Measurements from ENCODE around the gene TNRC18.

DNA sequence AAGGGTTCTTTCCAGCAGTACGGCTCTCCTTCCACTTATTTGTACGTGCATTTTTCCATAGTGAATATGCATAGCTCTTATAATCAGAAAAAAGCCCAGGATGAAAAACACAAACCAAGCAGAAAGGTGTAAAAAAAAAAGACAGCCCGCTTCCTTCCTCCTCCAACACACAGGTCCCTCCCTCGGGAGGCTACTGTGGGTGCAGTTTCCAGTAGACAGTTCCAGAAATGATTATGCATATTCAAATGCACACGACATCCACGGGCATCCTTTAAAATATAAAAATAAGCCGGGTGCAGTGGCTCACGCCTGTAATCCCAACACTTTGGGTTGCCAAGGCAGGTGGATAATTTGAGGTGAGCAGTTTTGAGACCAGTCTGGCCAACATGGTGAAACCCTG lies 59.9 kb downstream of the TNRC18 start:
- TF ChIP-seq POLR2A (IDR thresholded peaks at IDR 0.05; ENCODE audit: low read depth, low read length), result no peak
- TF ChIP-seq POLR2AphosphoS5 (IDR thresholded peaks at IDR 0.05; ENCODE audit: low read depth, low read length), result no peak
- no peak for TF ChIP-seq TAF1 (IDR thresholded peaks at IDR 0.05; ENCODE audit: low read depth, low read length)
